ENCODE measurements around the gene PRKN.

PRKN gene

DNA sequence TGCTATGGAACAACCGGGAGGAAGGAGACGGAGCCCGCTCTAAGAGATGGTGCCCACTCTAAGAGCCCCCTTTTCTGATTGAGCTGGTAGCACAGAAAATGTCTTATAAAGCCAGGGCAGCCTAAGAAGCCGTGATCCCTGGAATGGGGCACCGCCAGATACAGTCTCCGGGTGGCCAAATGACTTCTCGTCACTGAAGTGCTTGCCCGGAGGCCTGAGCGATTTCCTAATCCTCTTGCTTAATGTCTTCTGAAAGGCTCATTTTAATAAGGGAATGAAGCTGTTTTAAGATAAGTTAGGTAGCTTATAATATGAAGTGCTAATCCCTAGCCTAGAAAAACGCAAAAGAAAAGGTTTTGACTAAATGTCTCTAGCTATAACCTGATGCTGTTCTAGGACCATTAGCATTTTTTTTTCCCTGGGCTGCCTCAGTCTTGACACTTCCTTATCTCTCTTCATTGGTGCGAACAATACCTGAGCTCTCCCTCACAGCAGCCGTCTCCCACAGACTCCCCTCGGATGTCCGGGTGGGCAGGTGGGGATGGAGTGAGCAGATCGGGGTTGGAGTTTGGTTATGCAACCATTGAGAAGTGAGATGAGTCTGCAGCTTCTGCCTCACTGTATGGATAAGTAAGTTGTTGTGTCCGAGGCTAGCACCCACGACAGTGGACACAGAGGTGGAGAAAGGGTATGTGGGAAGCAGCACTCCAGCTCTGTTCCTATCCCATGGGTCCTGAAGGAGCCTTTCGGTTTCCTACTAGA is 894.3 kb downstream of the PRKN start:
- TF ChIP-seq ZNF571 (tag by site-specific recombination; IDR thresholded peaks at IDR 0.05) (no peak), ZNF629 (tag by site-specific recombination; IDR thresholded peaks at IDR 0.05) (no peak), PRDM1 (tag by site-specific recombination; IDR thresholded peaks at IDR 0.05) (no peak), ZNF664 (tag by site-specific recombination; IDR thresholded peaks at IDR 0.05) (no peak), ZNF791 (tag by site-specific recombination; IDR thresholded peaks at IDR 0.05) (no peak)
- ChIA-PET POLR2A (no interaction called here), CTCF (interaction anchor here (0.7 to 1.2 kb wide), 2 partner anchors 23 to 909 kb away, joined by 3 to 5 read pairs; no protein-coding TSS in a partner anchor)
- H3K36me3 ChIP-seq (ENCODE audit: control insufficient read depth in 2 of 2, insufficient read depth in 1 of 2, low read length in 2 of 2), result no peaks in the 10 kb centered on the region
- no peak overlapping the region for H3K4me3 ChIP-seq (ENCODE audit: low read depth, low read length)
- H3K4me1 ChIP-seq (ENCODE audit: control insufficient read depth, insufficient read depth, low read length), result no peaks in the 10 kb centered on the region
- no peak overlapping the region for H3K27ac ChIP-seq (ENCODE audit: extremely low read depth, low read depth, low read length)
- H3K9me3 ChIP-seq (ENCODE audit: control insufficient read depth, insufficient read depth, low read depth, low read length), result no peaks in the 10 kb centered on the region

GRCh38 chr6:161832622-161833021 is 894.9 kb downstream of the PRKN start:
- ChIA-PET POLR2A (interaction anchor here (0.7 kb wide), 1 partner anchor 81 kb away, joined by 7 read pairs; no protein-coding TSS in a partner anchor), CTCF (interaction anchor here (0.6 kb wide), 1 partner anchor 19 kb away, joined by 3 read pairs; no protein-coding TSS in a partner anchor)
- TF ChIP-seq ZNF624 (tag by site-specific recombination; IDR thresholded peaks at IDR 0.05) (no peak), ZNF280C (tag by site-specific recombination; IDR thresholded peaks at IDR 0.05) (no peak), ZNF394 (tag by site-specific recombination; IDR thresholded peaks at IDR 0.05; ENCODE audit: borderline replicate concordance) (no peak), ZNF513 (tag by site-specific recombination; IDR thresholded peaks at IDR 0.05) (no peak), MZF1 (tag by site-specific recombination; IDR thresholded peaks at IDR 0.05; ENCODE audit: borderline replicate concordance) (no peak), ZNF416 (tag by site-specific recombination; IDR thresholded peaks at IDR 0.05) (no peak), ZNF785 (tag by site-specific recombination; IDR thresholded peaks at IDR 0.05) (no peak), ZNF555 (tag by site-specific recombination; conservative IDR thresholded peaks at IDR 0.05) (no peak), KLF10 (tag by site-specific recombination; IDR thresholded peaks at IDR 0.05) (no peak), ZNF48 (tag by site-specific recombination; IDR thresholded peaks at IDR 0.05) (no peak), ZSCAN5A (tag by site-specific recombination; IDR thresholded peaks at IDR 0.05) (no peak), ZNF2 (tag by site-specific recombination; IDR thresholded peaks at IDR 0.05) (no peak), ZNF792 (tag by site-specific recombination; IDR thresholded peaks at IDR 0.05) (no peak), ZSCAN18 (tag by site-specific recombination; IDR thresholded peaks at IDR 0.05) (no peak)
- TF ChIP-seq, protein P1, sequence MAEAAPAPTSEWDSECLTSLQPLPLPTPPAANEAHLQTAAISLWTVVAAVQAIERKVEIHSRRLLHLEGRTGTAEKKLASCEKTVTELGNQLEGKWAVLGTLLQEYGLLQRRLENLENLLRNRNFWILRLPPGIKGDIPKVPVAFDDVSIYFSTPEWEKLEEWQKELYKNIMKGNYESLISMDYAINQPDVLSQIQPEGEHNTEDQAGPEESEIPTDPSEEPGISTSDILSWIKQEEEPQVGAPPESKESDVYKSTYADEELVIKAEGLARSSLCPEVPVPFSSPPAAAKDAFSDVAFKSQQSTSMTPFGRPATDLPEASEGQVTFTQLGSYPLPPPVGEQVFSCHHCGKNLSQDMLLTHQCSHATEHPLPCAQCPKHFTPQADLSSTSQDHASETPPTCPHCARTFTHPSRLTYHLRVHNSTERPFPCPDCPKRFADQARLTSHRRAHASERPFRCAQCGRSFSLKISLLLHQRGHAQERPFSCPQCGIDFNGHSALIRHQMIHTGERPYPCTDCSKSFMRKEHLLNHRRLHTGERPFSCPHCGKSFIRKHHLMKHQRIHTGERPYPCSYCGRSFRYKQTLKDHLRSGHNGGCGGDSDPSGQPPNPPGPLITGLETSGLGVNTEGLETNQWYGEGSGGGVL (tag by site-specific recombination; IDR thresholded peaks at IDR 0.05), result no peak
- no peak overlapping the region for H3K4me3 ChIP-seq (ENCODE audit: low read depth, low read length)
- no peak overlapping the region for H3K27ac ChIP-seq (ENCODE audit: extremely low read depth, low read depth, low read length)
- no peaks in the 10 kb centered on the region for H3K9me3 ChIP-seq (ENCODE audit: control insufficient read depth, insufficient read depth, low read depth, low read length)
- H3K4me1 ChIP-seq (ENCODE audit: control insufficient read depth, insufficient read depth, low read length), result no peaks in the 10 kb centered on the region
- no peaks in the 10 kb centered on the region for H3K36me3 ChIP-seq (ENCODE audit: control insufficient read depth in 2 of 2, insufficient read depth in 1 of 2, low read length in 2 of 2)
